Vagina (tissue), 2 donors: ENCODE data around the gene TMEM108. TPM values are rescaled to one million over a fixed set of nuclear protein-coding genes. Genes with fewer than 3 reads are reported as not detected.

ENCODE experiments used
- DNase-seq, 2 donors: peaks; one replicate each; pipeline ENCODE4 v3.0.0-alpha.2; 2017; ENCODE audit errors: extremely low spot score in 2 of 2
- H3K27ac ChIP-seq: fragments of 200-600 bp; sonication (generic); one replicate; pipeline ENCODE4 v1.5.1; 2019
- H3K27me3 ChIP-seq: fragments of 200-600 bp; sonication (generic); one replicate; pipeline ENCODE4 v1.5.1; 2019
- H3K36me3 ChIP-seq, 2 donors: fragments of 200-600 bp; sonication (generic); one replicate each; pipeline ENCODE4 v1.5.1; 2017 to 2019
- H3K4me1 ChIP-seq: fragments of 200-600 bp; sonication (generic); one replicate; pipeline ENCODE4 v1.5.1; 2019
- H3K4me3 ChIP-seq, 2 donors: fragments of 200-600 bp; sonication (generic); 1 replicate in 1 of 2; 2 replicates in 1 of 2; pipeline ENCODE4 v1.5.1; 2016 to 2019
- H3K9me3 ChIP-seq: fragments of 200-600 bp; sonication (generic); one replicate; pipeline ENCODE4 v1.5.1; 2019
- CTCF ChIP-seq, 3 experiments: fragments of 450-650 bp in 2 of 3; fragments of 200-600 bp in 1 of 3; sonication (generic) in 1 of 3; IDR thresholded peaks; one replicate each; pipeline ENCODE4 v1.5.1; 2017 to 2019; ENCODE audit warnings: antibody characterized with exemption in 3 of 3, mild to moderate bottlenecking in 2 of 3, moderate library complexity in 2 of 3
- POLR2A ChIP-seq, 2 donors: fragments of 450-650 bp; IDR thresholded peaks; one replicate each; pipeline ENCODE4 v1.6.1; 2017; ENCODE audit warnings: antibody characterized with exemption in 2 of 2, mild to moderate bottlenecking in 2 of 2, moderate library complexity in 2 of 2
- POLR2AphosphoS5 ChIP-seq, 2 donors: sonication (generic); formaldehyde crosslinking; IDR thresholded peaks; one replicate each; pipeline ENCODE4 v1.9.0; 2017; ENCODE audit warnings: antibody characterized with exemption in 2 of 2, mild to moderate bottlenecking in 2 of 2, low read depth in 1 of 2; ENCODE audit not compliant: insufficient read depth in 1 of 2
- intact Hi-C: fragments of 100-400 bp; cut with DNase I; formaldehyde crosslinking; loops from one replicate; pipeline ENCODE4 v1.15.1; 2023
- total RNA-seq: library from RNA; depleted of rRNA; stranded (reverse); fragments of >200 nt; gene quantifications from one replicate; pipeline ENCODE4 v1.2.3, GENCODE V29; 2016

Gene TMEM108
- total RNA-seq, 1 donor from 2014 or later = 3.2 TPM

- intact Hi-C loops = no loop called here
- no peak overlapping the region for H3K4me3 ChIP-seq
- no peak for DNase-seq
- H3K9me3 ChIP-seq = no peaks in the 10 kb centered on the region
- H3K27me3 ChIP-seq = no peaks in the 10 kb centered on the region
- no peaks in the 10 kb centered on the region for H3K4me1 ChIP-seq
- H3K36me3 ChIP-seq = no peaks in the 10 kb centered on the region
- TF ChIP-seq POLR2A (IDR thresholded peaks at IDR 0.05) (no peak), CTCF (IDR thresholded peaks at IDR 0.05) (no peak), POLR2AphosphoS5 (IDR thresholded peaks at IDR 0.05; ENCODE audit: insufficient read depth in 1 of 2, low read depth in 1 of 2) (no peak)
- no peak overlapping the region for H3K27ac ChIP-seq
Observed at GRCh38 chr3:133125802-133126201, 87.6 kb downstream of the TMEM108 start.

DNA sequence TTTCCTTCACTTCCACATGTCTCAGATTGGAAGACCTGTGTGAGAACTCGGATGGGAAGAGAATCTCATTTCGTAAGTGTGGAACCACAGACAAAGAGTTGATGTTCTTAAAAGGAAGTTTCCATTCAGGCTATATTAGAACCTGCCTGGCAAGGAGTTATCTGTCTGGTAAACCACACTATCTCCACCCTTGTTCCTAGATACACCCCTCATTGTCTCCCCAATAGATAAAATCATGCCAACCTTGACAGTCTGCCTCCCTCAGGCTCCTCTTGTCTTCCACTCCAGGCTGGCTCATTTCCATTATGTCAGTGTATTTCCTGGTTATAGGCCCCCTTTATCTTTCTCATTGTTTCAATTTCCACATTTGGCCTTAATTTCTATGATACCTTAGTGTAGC is 89.2 kb downstream of the TMEM108 start:
- DNase-seq = no peak
- Histone ChIP-seq H3K27me3 (no peaks in the 10 kb centered on the region), H3K4me1 (no peaks in the 10 kb centered on the region), H3K27ac (no peak overlapping the region), H3K4me3 (no peak overlapping the region), H3K36me3 (no peaks in the 10 kb centered on the region), H3K9me3 (no peaks in the 10 kb centered on the region)
- intact Hi-C loops = no loop called here
- TF ChIP-seq CTCF (IDR thresholded peaks at IDR 0.05) = no peak
- TF ChIP-seq POLR2AphosphoS5 (IDR thresholded peaks at IDR 0.05; ENCODE audit: insufficient read depth in 1 of 2, low read depth in 1 of 2) = no peak
- TF ChIP-seq POLR2A (IDR thresholded peaks at IDR 0.05) = no peak

GRCh38 chr3:133130168-133130567 is 92.0 kb downstream of the TMEM108 start:
- DNase-seq = no peak
- TF ChIP-seq POLR2A (IDR thresholded peaks at IDR 0.05) = no peak
- TF ChIP-seq CTCF (IDR thresholded peaks at IDR 0.05) = no peak
- TF ChIP-seq POLR2AphosphoS5 (IDR thresholded peaks at IDR 0.05; ENCODE audit: insufficient read depth in 1 of 2, low read depth in 1 of 2) = no peak
- Histone ChIP-seq H3K9me3 (no peaks in the 10 kb centered on the region), H3K4me1 (no peaks in the 10 kb centered on the region), H3K27me3 (no peaks in the 10 kb centered on the region), H3K36me3 (no peaks in the 10 kb centered on the region), H3K27ac (no peak overlapping the region), H3K4me3 (no peak overlapping the region)
- intact Hi-C loops = no loop called here

- no peak for DNase-seq
- Histone ChIP-seq H3K4me1 (no peaks in the 10 kb centered on the region), H3K4me3 (no peak overlapping the region), H3K9me3 (no peaks in the 10 kb centered on the region), H3K27ac (no peak overlapping the region), H3K36me3 (no peaks in the 10 kb centered on the region), H3K27me3 (no peaks in the 10 kb centered on the region)
- intact Hi-C loops = no loop called here
- TF ChIP-seq POLR2AphosphoS5 (IDR thresholded peaks at IDR 0.05; ENCODE audit: insufficient read depth in 1 of 2, low read depth in 1 of 2) (no peak), CTCF (IDR thresholded peaks at IDR 0.05) (no peak), POLR2A (IDR thresholded peaks at IDR 0.05) (no peak)
Observed at GRCh38 chr3:133135306-133135705, 97.1 kb downstream of the TMEM108 start.

DNA sequence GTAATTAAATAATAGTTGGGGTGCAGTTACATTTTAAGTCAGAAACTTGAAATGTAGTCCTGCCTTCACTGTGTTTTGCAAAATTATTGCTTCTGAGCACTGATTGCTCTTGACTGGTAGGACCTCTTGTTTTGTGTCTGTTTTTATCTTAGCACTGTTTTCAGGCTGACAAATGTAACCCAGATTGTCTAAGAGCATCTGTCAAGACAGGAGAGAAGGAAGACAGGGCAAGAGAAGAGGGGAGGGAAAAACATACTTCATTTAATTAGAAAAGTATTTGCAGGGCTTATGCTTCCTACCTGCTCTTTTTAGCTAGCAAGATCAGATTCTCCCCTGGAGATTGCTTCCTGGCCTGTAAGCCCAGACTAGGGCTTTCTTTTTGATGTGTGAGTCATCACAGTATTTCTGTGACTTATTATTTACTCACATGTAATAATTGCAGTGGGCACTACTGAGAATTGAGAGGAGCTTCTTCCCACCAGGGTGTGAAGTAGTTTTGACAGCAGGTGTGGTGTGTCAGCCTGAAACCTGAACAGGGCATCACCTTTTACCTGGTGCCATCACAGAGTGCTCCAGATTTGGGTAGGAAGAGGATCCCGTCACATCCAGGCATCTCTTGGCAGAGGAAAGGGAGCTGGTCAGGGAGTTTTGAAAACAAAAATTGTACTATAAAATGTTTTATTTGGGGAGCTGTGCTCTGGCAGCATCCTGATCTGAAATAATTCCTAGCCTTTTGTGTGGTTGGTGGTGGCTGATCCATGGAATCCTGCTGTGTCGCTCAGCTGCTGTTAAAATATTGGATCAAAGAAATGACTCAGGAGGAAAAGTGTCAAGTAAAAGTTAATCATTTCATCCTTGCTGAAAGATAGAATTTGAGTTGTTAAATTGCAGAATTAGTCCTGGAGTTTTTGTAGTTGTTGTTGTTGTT is 98.2 kb downstream of the TMEM108 start:
- Histone ChIP-seq H3K9me3 (no peaks in the 10 kb centered on the region), H3K27ac (no peak overlapping the region), H3K4me3 (no peak overlapping the region), H3K36me3 (no peaks in the 10 kb centered on the region), H3K4me1 (no peaks in the 10 kb centered on the region), H3K27me3 (no peaks in the 10 kb centered on the region)
- DNase-seq = no peak
- intact Hi-C loops = no loop called here
- TF ChIP-seq POLR2A (IDR thresholded peaks at IDR 0.05) (no peak), POLR2AphosphoS5 (IDR thresholded peaks at IDR 0.05; ENCODE audit: insufficient read depth in 1 of 2, low read depth in 1 of 2) (no peak), CTCF (IDR thresholded peaks at IDR 0.05) (no peak)
